Neuronal stem cell (in vitro differentiated cells): ENCODE results near the gene ARTN.

ENCODE experiments used
- DNase-seq: peaks from one replicate; pipeline ENCODE4 v3.0.0-alpha.2; 2013; ENCODE audit warnings: low spot score
- H2AFZ ChIP-seq: one replicate; pipeline ENCODE4 v1.6.1; 2013; ENCODE audit warnings: mild to moderate bottlenecking, low read length, inconsistent platforms
- H2AK5ac ChIP-seq: 2 replicates; pipeline ENCODE4 v1.6.1; 2013; ENCODE audit warnings: low read depth, mild to moderate bottlenecking, inconsistent platforms, low read length, moderate library complexity, mixed read lengths
- H2BK120ac ChIP-seq: 2 replicates; pipeline ENCODE4 v1.6.1; 2013; ENCODE audit warnings: low read depth, mild to moderate bottlenecking, inconsistent platforms, low read length, moderate library complexity, mixed read lengths
- H2BK12ac ChIP-seq: one replicate; pipeline ENCODE4 v1.6.1; 2013; ENCODE audit warnings: low read length, inconsistent platforms
- H2BK15ac ChIP-seq: 2 replicates; pipeline ENCODE4 v1.6.1; 2013; ENCODE audit warnings: mild to moderate bottlenecking, low read length, inconsistent platforms, mixed read lengths
- H2BK5ac ChIP-seq: one replicate; pipeline ENCODE4 v1.6.1; 2013; ENCODE audit warnings: inconsistent platforms, mild to moderate bottlenecking, low read length, moderate library complexity
- H3K14ac ChIP-seq: one replicate; pipeline ENCODE4 v1.6.1; 2013; ENCODE audit warnings: low read length, inconsistent platforms
- H3K18ac ChIP-seq: 2 replicates; pipeline ENCODE4 v1.6.1; 2013; ENCODE audit warnings: low read length, inconsistent platforms
- H3K23ac ChIP-seq: 2 replicates; pipeline ENCODE4 v1.6.1; 2013; ENCODE audit warnings: low read depth, mild to moderate bottlenecking, mixed read lengths, low read length, inconsistent platforms; ENCODE audit not compliant: poor library complexity
- H3K27ac ChIP-seq: replicated peaks from 3 replicates; pipeline ENCODE4 v1.5.1; 2013; ENCODE audit warnings: low read length, inconsistent platforms
- H3K27me3 ChIP-seq, 3 experiments: 2 replicates each; pipeline ENCODE4 v1.6.1; 2013; ENCODE audit warnings: low read length in 3 of 3, mild to moderate bottlenecking in 2 of 3, inconsistent platforms in 1 of 3, low read depth in 1 of 3, mixed read lengths in 1 of 3, moderate library complexity in 1 of 3; ENCODE audit not compliant: control insufficient read depth in 3 of 3, insufficient read depth in 3 of 3
- H3K36me3 ChIP-seq, 2 donors: replicated peaks in 1 of 2; 2 replicates each; pipeline ENCODE4 v1.6.1; 2013; ENCODE audit warnings: low read length in 2 of 2; ENCODE audit not compliant: control insufficient read depth in 2 of 2, insufficient read depth in 2 of 2
- H3K4ac ChIP-seq: 2 replicates; pipeline ENCODE4 v1.6.1; 2013; ENCODE audit warnings: inconsistent platforms, mild to moderate bottlenecking, low read length, moderate library complexity
- H3K4me1 ChIP-seq, 2 donors: 1 replicate in 1 of 2; 2 replicates in 1 of 2; pipeline ENCODE4 v1.6.1; 2013; ENCODE audit warnings: low read length in 2 of 2, low read depth in 1 of 2; ENCODE audit not compliant: control insufficient read depth in 2 of 2, insufficient read depth in 1 of 2
- H3K4me2 ChIP-seq: one replicate; pipeline ENCODE4 v1.6.1; 2013; ENCODE audit warnings: mild to moderate bottlenecking, low read length, inconsistent platforms; ENCODE audit not compliant: insufficient read depth, poor library complexity, severe bottlenecking
- H3K4me3 ChIP-seq, 2 donors: 2 replicates each; pipeline ENCODE4 v1.5.1; 2013; ENCODE audit warnings: low read length in 2 of 2, mild to moderate bottlenecking in 2 of 2, inconsistent platforms in 1 of 2, moderate library complexity in 1 of 2
- H3K79me1 ChIP-seq: one replicate; pipeline ENCODE4 v1.6.1; 2013; ENCODE audit warnings: low read depth, mild to moderate bottlenecking, inconsistent platforms, low read length, moderate library complexity
- H3K9ac ChIP-seq: one replicate; pipeline ENCODE4 v1.6.1; 2013; ENCODE audit warnings: mild to moderate bottlenecking, low read depth, low read length, inconsistent platforms; ENCODE audit not compliant: poor library complexity
- H3K9me3 ChIP-seq, 2 donors: replicated peaks in 1 of 2; 2 replicates each; pipeline versions ENCODE3 to v1.6.1; 2013; ENCODE audit warnings: low read length in 2 of 2, mild to moderate bottlenecking in 2 of 2, inconsistent platforms in 1 of 2, low read depth in 1 of 2, mixed read lengths in 1 of 2, moderate library complexity in 1 of 2; ENCODE audit not compliant: control insufficient read depth in 2 of 2, insufficient read depth in 1 of 2
- H4K8ac ChIP-seq: one replicate; pipeline ENCODE4 v1.6.1; 2013; ENCODE audit warnings: low read depth, mild to moderate bottlenecking, inconsistent platforms, low read length, moderate library complexity
- H4K91ac ChIP-seq: one replicate; pipeline ENCODE4 v1.6.1; 2013; ENCODE audit warnings: low read length, low read depth, mild to moderate bottlenecking, inconsistent platforms; ENCODE audit not compliant: poor library complexity
- WGBS, 2 donors: extraction: QIAGEN DNeasy Blood & Tissue Kit; methylation state at CpG; one replicate each; pipeline ENCODE4 v1.1.7; 2013; ENCODE audit warnings: missing lambda C conversion rate in 2 of 2, mixed read lengths in 1 of 2; ENCODE audit not compliant: insufficient read length in 2 of 2, insufficient replicate concordance in 1 of 2; ENCODE audit errors: extremely low coverage in 2 of 2; 5-methylcytosine and 5-hydroxymethylcytosine counted together

ARTN gene

GRCh38 chr1:43932786-43933385, 715 bp upstream of the ARTN start:
- peak overlapping the region; percentile 59 for H2BK5ac ChIP-seq
- peak overlapping the region; percentile 79 for H3K9ac ChIP-seq
- H2AFZ ChIP-seq: no peak overlapping the region
- H3K9me3 ChIP-seq: no peaks in the 10 kb centered on the region
- H3K23ac ChIP-seq: peak overlapping the region; percentile 58
- H2AK5ac ChIP-seq: peak overlapping the region; percentile 86
- no CpG with 5 or more reads among the region's 8 CpGs for WGBS, 2 donors
- H4K91ac ChIP-seq: no peak overlapping the region
- H3K4ac ChIP-seq: no peak overlapping the region
- H3K4me2 ChIP-seq: peak overlapping the region; percentile 80
- peaks cover 1% of the 10 kb centered on the region for H3K79me1 ChIP-seq
- peaks cover 8 to 23% of the 10 kb centered on the region in 2 donors for H3K4me1 ChIP-seq
- peak overlapping the region; percentile 82 for H2BK12ac ChIP-seq
- peaks cover 0 to 8% of the 10 kb centered on the region in 2 donors for H3K36me3 ChIP-seq
- peaks cover 4 to 22% (median 14%) of the 10 kb centered on the region in 3 experiments for H3K27me3 ChIP-seq
- H3K14ac ChIP-seq: peak overlapping the region; percentile 40
- peak overlapping the region; percentile 25 for H4K8ac ChIP-seq
- peak overlapping the region; percentile 80 for H2BK15ac ChIP-seq
- H2BK120ac ChIP-seq: peak overlapping the region; percentile 56
- H3K27ac ChIP-seq: no peak overlapping the region
- no peak for DNase-seq
- peak overlapping the region in 1 of 2 donors; percentile 81 for H3K4me3 ChIP-seq
- H3K18ac ChIP-seq: peak overlapping the region; percentile 92

GRCh38 chr1:43934101-43934985, 742 bp downstream of the ARTN start:
- peak overlapping the region; percentile 7 for H2BK5ac ChIP-seq
- peaks cover 0 to 8% of the 10 kb centered on the region in 2 donors for H3K36me3 ChIP-seq
- H4K91ac ChIP-seq: no peak overlapping the region
- no peaks in the 10 kb centered on the region for H3K9me3 ChIP-seq
- peak overlapping the region; percentile 48 for H2AFZ ChIP-seq
- H2AK5ac ChIP-seq: peak overlapping the region; percentile 90
- peak overlapping the region; percentile 80 for H2BK15ac ChIP-seq
- no peak overlapping the region for H3K27ac ChIP-seq
- H3K14ac ChIP-seq: no peak overlapping the region
- H2BK120ac ChIP-seq: no peak overlapping the region
- peak overlapping the region in 1 of 2 donors; percentile 81 for H3K4me3 ChIP-seq
- peaks cover 4 to 23% (median 14%) of the 10 kb centered on the region in 3 experiments for H3K27me3 ChIP-seq
- DNase-seq: peak; percentile 81
- no peak overlapping the region for H2BK12ac ChIP-seq
- H3K4me1 ChIP-seq: peaks cover 8 to 23% of the 10 kb centered on the region in 2 donors
- WGBS, 2 donors: no CpG with 5 or more reads among the region's 13 CpGs
- peak overlapping the region; percentile 78 for H3K4ac ChIP-seq
- H3K23ac ChIP-seq: peak overlapping the region; percentile 92
- peak overlapping the region; percentile 93 for H3K18ac ChIP-seq
- H3K79me1 ChIP-seq: peaks cover 1% of the 10 kb centered on the region
- peak overlapping the region; percentile 79 for H3K9ac ChIP-seq
- H4K8ac ChIP-seq: peak overlapping the region; percentile 75
- peak overlapping the region; percentile 80 for H3K4me2 ChIP-seq

- H3K27me3 ChIP-seq: peaks cover 4 to 25% (median 14%) of the 10 kb centered on the region in 3 experiments
Observed at GRCh38 chr1:43934986-43935324, 1.4 kb downstream of the ARTN start.

More at GRCh38 chr1:43934986-43935324, 1.4 kb downstream of the ARTN start:
- no peak overlapping the region for H3K4me2 ChIP-seq
- H3K9me3 ChIP-seq: no peaks in the 10 kb centered on the region
- H4K91ac ChIP-seq: no peak overlapping the region
- peaks cover 8 to 23% of the 10 kb centered on the region in 2 donors for H3K4me1 ChIP-seq
- no peak overlapping the region for H4K8ac ChIP-seq
- DNase-seq: no peak
- H2AK5ac ChIP-seq: no peak overlapping the region
- H2BK5ac ChIP-seq: peak overlapping the region; percentile 49
- H3K27ac ChIP-seq: no peak overlapping the region
- no peak overlapping the region for H3K14ac ChIP-seq
- H3K23ac ChIP-seq: no peak overlapping the region
- WGBS, 2 donors: no CpG with 5 or more reads among the region's 5 CpGs
- H3K79me1 ChIP-seq: peaks cover 1% of the 10 kb centered on the region
- no peak overlapping the region for H2BK15ac ChIP-seq
- no peak overlapping the region for H3K4me3 ChIP-seq
- H3K18ac ChIP-seq: no peak overlapping the region
- no peak overlapping the region for H2AFZ ChIP-seq
- peaks cover 0 to 4% of the 10 kb centered on the region in 2 donors for H3K36me3 ChIP-seq
- H3K9ac ChIP-seq: no peak overlapping the region
- no peak overlapping the region for H3K4ac ChIP-seq
- no peak overlapping the region for H2BK12ac ChIP-seq
- H2BK120ac ChIP-seq: no peak overlapping the region
